ENCODE data around the gene GNB3.

Gene GNB3

GRCh38 chr12:6840761-6841515, at the start of gene GNB3:
Gene GNB3 (plus strand): TSS chr12:6840925. CDS start chr12:6841288, 363 bp downstream.
- FAIRE-seq (no peak), DNase-seq (ENCODE audit: extremely low spot score, insufficient read length, low read depth) (no peak)

DNA sequence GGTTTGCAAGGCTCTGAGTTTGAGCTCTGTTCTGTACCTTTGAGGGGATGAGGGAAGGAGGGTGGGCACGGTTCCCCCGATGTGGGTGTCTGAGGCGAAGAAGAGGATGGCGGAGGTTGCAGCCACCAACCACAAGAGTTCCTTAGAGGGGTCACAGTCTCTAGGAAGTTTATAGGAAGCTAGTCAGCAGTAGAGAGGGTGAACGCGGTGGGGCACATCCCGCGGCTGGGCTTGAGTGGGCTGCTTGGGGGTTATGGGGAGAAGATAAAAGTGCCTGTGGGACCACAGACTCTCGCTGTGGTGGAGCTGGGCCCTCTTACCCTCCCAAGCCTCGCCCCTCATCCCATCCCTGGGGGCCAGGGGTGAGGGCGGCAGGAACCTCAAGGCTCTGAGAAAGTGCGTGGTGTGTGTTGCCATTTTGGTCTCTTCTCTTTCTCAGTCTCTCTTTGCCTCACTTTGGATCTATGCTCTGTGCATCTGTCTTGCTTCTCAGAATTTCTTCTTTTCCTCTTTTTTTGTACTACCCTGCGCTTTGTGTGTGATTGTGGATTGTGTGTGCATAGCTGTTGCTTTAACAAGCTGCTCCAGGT, 48.7 kb upstream of the GNB3 start:
- FAIRE-seq, result no peak
- DNase-seq (ENCODE audit: extremely low spot score, insufficient read length, low read depth), result no peak

DNA sequence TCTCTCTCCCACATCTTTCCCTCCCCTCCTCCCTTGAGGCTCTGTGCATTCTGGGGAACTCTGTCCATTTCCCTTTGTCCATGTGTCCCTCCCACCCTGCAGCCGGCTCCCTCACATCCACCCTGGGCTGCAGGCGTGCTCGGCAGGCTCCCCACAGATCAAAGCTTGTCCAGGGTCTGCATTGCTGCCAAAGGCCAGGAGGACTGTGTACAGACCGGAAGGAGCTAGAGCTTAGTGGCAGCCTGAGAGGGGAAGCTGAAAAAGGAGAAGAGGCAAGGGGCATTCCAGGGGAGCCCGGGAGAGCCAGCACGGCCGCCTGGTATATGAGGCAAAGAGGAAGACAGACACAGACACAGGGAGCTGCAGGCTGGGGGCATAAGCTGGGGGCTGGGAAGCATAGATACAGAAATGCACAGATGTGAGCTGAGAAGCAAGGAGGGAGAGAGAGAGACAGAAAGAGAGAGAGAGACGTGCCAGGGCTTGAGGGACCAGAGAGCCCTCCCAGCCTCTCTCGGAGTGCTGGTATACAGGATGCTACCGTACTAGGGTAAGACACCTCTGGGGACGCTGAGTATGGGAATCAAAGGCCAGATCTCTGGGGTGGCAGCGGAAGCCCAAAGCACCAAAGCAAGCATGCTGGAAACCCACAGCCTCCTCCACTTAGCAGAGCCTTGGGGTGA, 48.1 kb upstream of the GNB3 start:
- DNase-seq (ENCODE audit: extremely low spot score, insufficient read length, low read depth) (no peak), FAIRE-seq (peak; percentile 59)

GRCh38 chr12:6795088-6795487, 45.6 kb upstream of the GNB3 start:
- no peak for FAIRE-seq
- DNase-seq (ENCODE audit: extremely low spot score, insufficient read length, low read depth), result no peak

- DNase-seq (ENCODE audit: extremely low spot score, insufficient read length, low read depth) (no peak), FAIRE-seq (no peak)
Measured at GRCh38 chr12:6796576-6796975, 44.1 kb upstream of the GNB3 start.

GRCh38 chr12:6799147-6799546, 41.6 kb upstream of the GNB3 start:
- DNase-seq (ENCODE audit: extremely low spot score, insufficient read length, low read depth), result no peak
- no peak for FAIRE-seq

GRCh38 chr12:6807170-6807569, 33.6 kb upstream of the GNB3 start:
- FAIRE-seq (no peak), DNase-seq (ENCODE audit: extremely low spot score, insufficient read length, low read depth) (no peak)

GRCh38 chr12:6809056-6809455, 31.7 kb upstream of the GNB3 start:
- FAIRE-seq (no peak), DNase-seq (ENCODE audit: extremely low spot score, insufficient read length, low read depth) (no peak)

DNA sequence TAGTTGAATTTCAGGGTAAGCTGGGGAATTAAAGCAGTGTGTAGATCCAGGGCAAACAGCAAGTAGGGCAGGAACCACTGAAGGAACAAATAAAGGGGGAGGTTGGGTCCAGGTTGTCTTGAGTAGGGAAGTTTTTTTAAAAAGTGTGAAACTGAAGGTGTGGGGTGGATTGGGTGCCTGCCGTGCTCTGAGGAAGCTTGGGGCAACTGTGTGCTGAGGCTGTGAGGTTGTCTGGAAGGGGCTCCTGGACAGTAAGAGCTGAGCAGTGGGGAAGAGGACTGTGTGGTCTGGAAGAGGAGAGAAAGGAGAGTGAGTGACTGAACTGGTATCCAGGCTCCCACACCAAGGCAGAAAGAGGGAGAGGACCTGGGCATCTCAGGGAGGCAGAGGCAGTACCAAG, 30.0 kb upstream of the GNB3 start:
- no peak for DNase-seq (ENCODE audit: extremely low spot score, insufficient read length, low read depth)
- no peak for FAIRE-seq

DNA sequence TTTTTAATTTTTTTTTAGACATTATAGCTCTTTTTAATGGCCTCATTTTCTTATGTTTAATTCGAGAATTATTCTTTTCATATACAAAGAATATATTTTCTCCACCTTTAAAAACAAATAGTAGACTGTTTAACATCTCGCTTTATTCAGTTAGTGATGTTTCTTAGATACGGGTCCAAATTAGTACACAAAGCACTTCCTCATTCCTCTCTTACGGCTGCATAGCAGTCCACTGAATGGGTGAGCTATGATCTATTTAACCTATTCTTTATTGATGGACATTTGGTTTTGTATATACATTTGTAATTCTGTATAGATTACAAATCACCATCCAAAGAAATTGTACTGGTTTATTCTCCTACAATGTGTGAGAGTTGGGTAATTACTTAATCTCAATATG, 27.4 kb upstream of the GNB3 start:
- FAIRE-seq (no peak), DNase-seq (ENCODE audit: extremely low spot score, insufficient read length, low read depth) (no peak)

GRCh38 chr12:6816598-6816997, 24.1 kb upstream of the GNB3 start:
- no peak for FAIRE-seq
- DNase-seq (ENCODE audit: extremely low spot score, insufficient read length, low read depth), result no peak

DNA sequence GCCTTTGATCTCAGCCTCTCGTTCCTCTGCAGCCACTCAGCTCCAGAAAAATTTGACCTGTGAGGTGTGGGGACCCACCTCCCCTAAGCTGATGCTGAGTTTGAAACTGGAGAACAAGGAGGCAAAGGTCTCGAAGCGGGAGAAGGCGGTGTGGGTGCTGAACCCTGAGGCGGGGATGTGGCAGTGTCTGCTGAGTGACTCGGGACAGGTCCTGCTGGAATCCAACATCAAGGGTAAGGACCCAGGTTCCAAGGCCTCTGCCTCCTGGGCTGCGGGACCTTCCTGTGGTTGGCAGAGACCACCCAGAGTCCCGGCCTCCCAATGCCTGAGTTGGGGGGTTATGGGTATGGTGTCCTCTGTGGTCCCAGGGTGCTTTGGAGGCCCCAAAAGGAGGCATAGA, 23.6 kb upstream of the GNB3 start:
- FAIRE-seq, result no peak
- DNase-seq (ENCODE audit: extremely low spot score, insufficient read length, low read depth), result no peak

DNA sequence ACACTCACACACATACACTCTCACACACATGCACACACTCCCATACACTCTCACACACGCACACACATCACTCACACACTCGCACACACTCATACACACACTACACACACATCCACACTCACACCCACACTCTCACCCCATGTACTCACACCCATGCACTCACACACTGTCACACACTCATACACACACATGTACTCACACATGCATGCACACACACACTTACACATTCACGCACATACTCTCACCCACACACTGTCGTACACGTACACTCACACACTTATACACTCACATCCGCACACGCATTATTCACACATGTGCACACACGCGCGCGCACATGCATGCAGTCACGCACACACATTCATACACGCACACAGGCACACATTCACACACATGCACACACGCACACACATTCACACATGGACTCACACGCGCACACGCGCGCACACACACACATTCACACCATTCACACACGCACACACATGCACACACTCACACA, 23.0 kb upstream of the GNB3 start:
- FAIRE-seq, result no peak
- DNase-seq (ENCODE audit: extremely low spot score, insufficient read length, low read depth), result no peak

- FAIRE-seq, result no peak
- DNase-seq (ENCODE audit: extremely low spot score, insufficient read length, low read depth), result no peak
Measured at GRCh38 chr12:6818222-6818621, 22.5 kb upstream of the GNB3 start.

GRCh38 chr12:6818645-6819044, 22.1 kb upstream of the GNB3 start:
- FAIRE-seq (no peak), DNase-seq (ENCODE audit: extremely low spot score, insufficient read length, low read depth) (no peak)

GRCh38 chr12:6819106-6820030, 21.4 kb upstream of the GNB3 start:
- FAIRE-seq, result no peak
- DNase-seq (ENCODE audit: extremely low spot score, insufficient read length, low read depth), result no peak

DNA sequence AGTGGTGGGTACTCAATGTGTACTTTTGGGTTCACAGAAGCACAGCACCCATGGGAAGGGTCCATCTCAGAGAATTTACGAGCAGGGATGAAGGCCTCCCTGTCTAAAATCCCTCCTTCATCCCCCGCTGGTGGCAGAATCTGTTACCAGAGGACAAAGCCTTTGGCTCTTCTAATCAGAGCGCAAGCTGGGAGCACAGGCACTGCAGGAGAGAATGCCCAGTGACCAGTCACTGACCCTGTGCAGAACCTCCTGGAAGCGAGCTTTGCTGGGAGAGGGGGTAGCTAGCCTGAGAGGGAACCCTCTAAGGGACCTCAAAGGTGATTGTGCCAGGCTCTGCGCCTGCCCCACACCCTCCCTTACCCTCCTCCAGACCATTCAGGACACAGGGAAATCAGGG, 20.6 kb upstream of the GNB3 start:
- FAIRE-seq (no peak), DNase-seq (ENCODE audit: extremely low spot score, insufficient read length, low read depth) (no peak)

GRCh38 chr12:6821591-6822425, 18.9 kb upstream of the GNB3 start, which contains the start of gene GPR162:
Gene GPR162 (plus strand): TSS chr12:6821821. CDS start chr12:6823899, 2,078 bp downstream.
- no peak for FAIRE-seq
- DNase-seq (ENCODE audit: extremely low spot score, insufficient read length, low read depth), result no peak

GRCh38 chr12:6822426-6823135, 18.1 kb upstream of the GNB3 start:
- no peak for FAIRE-seq
- no peak for DNase-seq (ENCODE audit: extremely low spot score, insufficient read length, low read depth)

All from GM18507 (cell line).